ENCODE data around the gene USP35. TPM values are rescaled to one million over a fixed set of nuclear protein-coding genes. Genes with fewer than 3 reads are reported as not detected.
A peak's percentile ranks its signal among the peaks of the same experiment; 100 is the strongest.

USP35 gene
- total and polyA plus RNA-seq, 9 donors, result 8.0 to 18.6 (median 9.7) TPM

DNA sequence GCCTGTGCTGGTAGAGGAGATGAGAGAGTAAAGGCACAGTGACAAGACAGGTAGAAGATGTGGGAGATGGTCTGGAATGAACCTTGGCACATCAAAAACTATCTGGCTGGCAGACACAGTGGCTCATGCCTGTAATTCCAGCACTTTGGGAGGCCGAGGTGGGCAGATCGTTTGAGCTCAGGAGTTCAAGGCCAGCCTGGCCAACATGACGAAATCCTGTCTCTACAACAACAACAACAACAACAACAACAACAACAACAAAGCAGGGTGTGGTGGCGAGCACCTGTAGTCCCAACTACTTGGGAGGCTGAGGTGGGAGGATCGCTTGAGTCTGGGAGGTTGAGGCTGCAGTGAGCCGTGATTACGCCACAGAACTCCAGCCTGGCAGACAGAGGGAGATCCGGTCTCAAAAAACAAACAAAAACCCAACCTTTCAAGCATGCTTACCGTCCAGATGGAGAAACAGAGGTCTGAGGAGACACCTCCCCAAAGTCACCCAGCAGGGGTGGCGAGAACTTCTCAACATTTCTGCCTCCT is 12.0 kb upstream of the USP35 start:
- WGBS, 3 donors, result 81 to 83% (median 83%) methylated on average over 10 of the region's 10 CpGs
- no peaks in the 10 kb centered on the region for H3K36me3 ChIP-seq
- DNase-seq, result peak in 1 of 5 donors; percentile 9

DNA sequence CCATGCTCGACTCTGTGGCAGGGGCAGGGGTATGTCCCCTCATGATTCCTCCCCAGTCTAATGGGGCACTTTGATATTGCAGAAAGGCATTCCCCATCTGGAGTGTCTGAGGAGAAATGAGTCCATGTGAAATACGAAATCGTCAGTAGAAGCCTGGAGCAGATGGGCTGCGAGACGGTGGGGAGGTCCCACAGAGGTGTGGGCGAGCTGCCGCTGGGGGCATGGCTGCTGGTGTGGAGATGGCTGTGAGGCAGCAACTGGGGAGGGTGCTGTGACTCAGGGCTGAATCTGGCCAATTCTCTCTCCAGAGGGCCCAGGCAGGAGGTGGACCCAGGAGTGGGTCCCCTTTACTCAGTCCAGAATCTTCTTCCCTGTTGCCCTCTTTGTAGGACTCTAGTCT is 11.5 kb upstream of the USP35 start:
- intact Hi-C loops (cut with DNase I), result no loop called here

More for the DNA sequence above, 12.0 kb upstream of the USP35 start:
- H3K27ac ChIP-seq, result no peak overlapping the region
- intact Hi-C loops (cut with DNase I), result no loop called here
- H3K27me3 ChIP-seq, result no peaks in the 10 kb centered on the region
- H3K4me3 ChIP-seq, result no peak overlapping the region
- no peaks in the 10 kb centered on the region for H3K9me3 ChIP-seq
- TF ChIP-seq POLR2A (IDR thresholded peaks at IDR 0.05) (no peak), EP300 (IDR thresholded peaks at IDR 0.05) (no peak)
- TF ChIP-seq, protein P1, sequence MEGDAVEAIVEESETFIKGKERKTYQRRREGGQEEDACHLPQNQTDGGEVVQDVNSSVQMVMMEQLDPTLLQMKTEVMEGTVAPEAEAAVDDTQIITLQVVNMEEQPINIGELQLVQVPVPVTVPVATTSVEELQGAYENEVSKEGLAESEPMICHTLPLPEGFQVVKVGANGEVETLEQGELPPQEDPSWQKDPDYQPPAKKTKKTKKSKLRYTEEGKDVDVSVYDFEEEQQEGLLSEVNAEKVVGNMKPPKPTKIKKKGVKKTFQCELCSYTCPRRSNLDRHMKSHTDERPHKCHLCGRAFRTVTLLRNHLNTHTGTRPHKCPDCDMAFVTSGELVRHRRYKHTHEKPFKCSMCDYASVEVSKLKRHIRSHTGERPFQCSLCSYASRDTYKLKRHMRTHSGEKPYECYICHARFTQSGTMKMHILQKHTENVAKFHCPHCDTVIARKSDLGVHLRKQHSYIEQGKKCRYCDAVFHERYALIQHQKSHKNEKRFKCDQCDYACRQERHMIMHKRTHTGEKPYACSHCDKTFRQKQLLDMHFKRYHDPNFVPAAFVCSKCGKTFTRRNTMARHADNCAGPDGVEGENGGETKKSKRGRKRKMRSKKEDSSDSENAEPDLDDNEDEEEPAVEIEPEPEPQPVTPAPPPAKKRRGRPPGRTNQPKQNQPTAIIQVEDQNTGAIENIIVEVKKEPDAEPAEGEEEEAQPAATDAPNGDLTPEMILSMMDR (IDR thresholded peaks at IDR 0.05), result no peak
- no peaks in the 10 kb centered on the region for H3K4me1 ChIP-seq (ENCODE audit: insufficient read depth)

DNA sequence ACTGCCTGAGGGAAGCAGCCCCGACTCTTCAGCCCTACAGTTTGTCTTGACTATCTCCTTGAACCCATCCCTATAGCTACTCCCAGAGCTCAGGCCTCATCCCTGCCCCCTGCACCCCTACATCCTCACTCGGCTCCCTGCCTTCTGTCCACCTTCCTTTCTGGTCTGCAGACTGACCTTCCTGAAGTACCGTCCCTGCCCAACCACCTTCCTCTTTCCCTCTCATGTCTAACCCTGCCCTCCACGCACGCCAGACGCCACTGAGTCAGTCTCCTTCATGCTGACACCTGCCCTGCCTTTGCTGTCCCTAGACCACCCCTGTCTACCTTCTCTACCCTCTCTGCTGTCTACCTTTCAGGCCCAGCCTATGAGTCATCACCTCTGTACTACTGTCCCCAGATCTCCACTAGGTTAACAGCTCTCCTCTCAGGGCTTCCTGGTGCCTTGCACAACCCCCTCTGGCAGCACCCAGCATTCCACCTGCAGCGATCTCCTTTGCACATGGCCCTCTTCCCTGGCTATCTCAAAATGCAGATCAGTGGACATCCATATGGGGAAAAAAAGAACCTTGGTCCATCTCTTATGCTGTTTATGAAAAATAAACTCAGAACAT is 9.2 kb upstream of the USP35 start:
- WGBS, 3 donors, result 94 to 97% (median 96%) methylated on average over 7 of the region's 7 CpGs
- intact Hi-C loops (cut with DNase I), result no loop called here
- no peaks in the 10 kb centered on the region for H3K9me3 ChIP-seq
- H3K36me3 ChIP-seq, result no peaks in the 10 kb centered on the region
- H3K27ac ChIP-seq, result no peak overlapping the region
- peaks cover 1% of the 10 kb centered on the region for H3K4me1 ChIP-seq (ENCODE audit: insufficient read depth)
- DNase-seq, result peak in 1 of 5 donors; percentile 20
- no peaks in the 10 kb centered on the region for H3K27me3 ChIP-seq
- TF ChIP-seq, protein P1 (IDR thresholded peaks at IDR 0.05), result no peak
- no peak for TF ChIP-seq EP300 (IDR thresholded peaks at IDR 0.05)
- TF ChIP-seq POLR2A (IDR thresholded peaks at IDR 0.05), result no peak
- no peak overlapping the region for H3K4me3 ChIP-seq

More for the DNA sequence above, 11.5 kb upstream of the USP35 start:
- no peaks in the 10 kb centered on the region for H3K9me3 ChIP-seq
- WGBS, 3 donors, result 88 to 91% (median 90%) methylated on average over 7 of the region's 7 CpGs
- H3K27me3 ChIP-seq, result no peaks in the 10 kb centered on the region
- H3K4me3 ChIP-seq, result no peak overlapping the region
- no peaks in the 10 kb centered on the region for H3K36me3 ChIP-seq
- DNase-seq, result peak in 2 of 5 donors; percentile 9 to 10
- no peak for TF ChIP-seq EP300 (IDR thresholded peaks at IDR 0.05)
- TF ChIP-seq POLR2A (IDR thresholded peaks at IDR 0.05), result no peak
- TF ChIP-seq, protein P1 (IDR thresholded peaks at IDR 0.05), result no peak
- no peaks in the 10 kb centered on the region for H3K4me1 ChIP-seq (ENCODE audit: insufficient read depth)
- no peak overlapping the region for H3K27ac ChIP-seq

DNA sequence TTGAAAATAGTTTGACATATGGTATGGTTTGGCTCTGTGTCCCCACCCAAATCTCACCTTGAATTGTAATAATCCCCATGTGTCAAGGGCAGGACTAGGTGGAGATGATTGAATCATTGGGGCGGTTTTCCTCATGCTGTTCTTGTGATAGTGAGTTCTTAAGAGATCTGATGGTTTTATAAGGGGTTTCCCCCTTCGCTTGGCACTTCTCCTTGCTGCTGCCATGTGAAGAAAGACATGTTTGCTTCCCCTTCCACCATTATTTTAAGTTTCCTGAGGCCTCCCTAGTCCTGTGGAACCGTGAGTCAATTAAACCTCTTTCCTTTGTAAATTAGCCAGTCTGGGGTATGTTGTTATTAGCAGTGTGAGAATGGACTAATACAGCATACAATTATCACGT is 8.0 kb upstream of the USP35 start:
- Histone ChIP-seq H3K9me3 (no peaks in the 10 kb centered on the region), H3K36me3 (no peaks in the 10 kb centered on the region), H3K4me1 (ENCODE audit: insufficient read depth) (peaks cover 3% of the 10 kb centered on the region), H3K27me3 (no peaks in the 10 kb centered on the region), H3K27ac (no peak overlapping the region), H3K4me3 (no peak overlapping the region)
- WGBS, 3 donors, result 93 to 96% (median 95%) methylated on average over 4 of the region's 4 CpGs
- TF ChIP-seq, protein P1 (IDR thresholded peaks at IDR 0.05), result no peak
- TF ChIP-seq EP300 (IDR thresholded peaks at IDR 0.05), result no peak
- no peak for TF ChIP-seq POLR2A (IDR thresholded peaks at IDR 0.05)
- intact Hi-C loops (cut with DNase I), result no loop called here
- DNase-seq, result peak in 1 of 5 donors; percentile 1
